COLO668 (cell line): ENCODE measurements around the gene HOXD12.

Source experiments
- DNase-seq: peaks from one replicate; lab custom pipeline; 2025; ENCODE audit not compliant: unreplicated experiment; lab: John Stamatoyannopoulos, UW

The HOXD12 gene

GRCh38 chr2:176099728-176100546, at the start of gene HOXD12:
Gene HOXD12 (plus strand): TSS chr2:176099795. CDS start chr2:176099802, 7 bp downstream.
- peak; percentile 24 for DNase-seq

- DNase-seq, result peak; percentile 82
Measured at GRCh38 chr2:176056406-176056805, 43.2 kb upstream of the HOXD12 start.

GRCh38 chr2:176063958-176064357, 35.6 kb upstream of the HOXD12 start:
- peak; percentile 44 for DNase-seq

- no peak for DNase-seq
Measured at GRCh38 chr2:176066645-176067588, 32.7 kb upstream of the HOXD12 start.

- DNase-seq, result no peak
Measured at GRCh38 chr2:176067589-176068418, 31.8 kb upstream of the HOXD12 start.

GRCh38 chr2:176068419-176068832, 31.2 kb upstream of the HOXD12 start:
- no peak for DNase-seq

GRCh38 chr2:176071330-176072291, 28.0 kb upstream of the HOXD12 start:
- DNase-seq, result no peak

GRCh38 chr2:176072292-176072669, 27.3 kb upstream of the HOXD12 start:
- no peak for DNase-seq

GRCh38 chr2:176072951-176073904, 26.4 kb upstream of the HOXD12 start:
- DNase-seq, result no peak

GRCh38 chr2:176074919-176075425, 24.6 kb upstream of the HOXD12 start:
- DNase-seq, result no peak

GRCh38 chr2:176075481-176075880, 24.1 kb upstream of the HOXD12 start:
- no peak for DNase-seq

GRCh38 chr2:176076063-176076462, 23.5 kb upstream of the HOXD12 start:
- no peak for DNase-seq

- no peak for DNase-seq
Measured at GRCh38 chr2:176076796-176077195, 22.8 kb upstream of the HOXD12 start.

- DNase-seq, result no peak
Measured at GRCh38 chr2:176078541-176079284, 20.9 kb upstream of the HOXD12 start.

GRCh38 chr2:176079285-176079830, 20.2 kb upstream of the HOXD12 start:
- no peak for DNase-seq

GRCh38 chr2:176079831-176080539, 19.6 kb upstream of the HOXD12 start:
- peak; percentile 87 for DNase-seq
